Sigmoid colon (tissue), 4 donors: Measurements from ENCODE around the gene CNKSR3.

Experiments
- EP300 ChIP-seq, 4 donors: sonication (generic); formaldehyde crosslinking; IDR thresholded peaks; one replicate each; pipeline ENCODE4 v1.6.1; 2017; ENCODE audit warnings: antibody characterized with exemption in 4 of 4
- POLR2A ChIP-seq, 2 donors: fragments of 450-650 bp; IDR thresholded peaks; one replicate each; pipeline ENCODE4 v1.6.1; 2016; ENCODE audit warnings: antibody characterized with exemption in 2 of 2, mild to moderate bottlenecking in 2 of 2, moderate library complexity in 2 of 2
- POLR2AphosphoS5 ChIP-seq, 4 donors: sonication (generic); formaldehyde crosslinking; IDR thresholded peaks; one replicate each; pipeline ENCODE4 v1.6.1; 2017; ENCODE audit warnings: antibody characterized with exemption in 4 of 4
- TF ChIP-seq, protein P1 (sequence below), 4 experiments: fragments of 450-650 bp in 3 of 4; fragments of 200-600 bp in 1 of 4; IDR thresholded peaks; one replicate each; pipeline ENCODE4 v1.5.1; 2016 to 2019; ENCODE audit warnings: antibody characterized with exemption in 4 of 4, mild to moderate bottlenecking in 3 of 4, moderate library complexity in 2 of 4

DNA sequence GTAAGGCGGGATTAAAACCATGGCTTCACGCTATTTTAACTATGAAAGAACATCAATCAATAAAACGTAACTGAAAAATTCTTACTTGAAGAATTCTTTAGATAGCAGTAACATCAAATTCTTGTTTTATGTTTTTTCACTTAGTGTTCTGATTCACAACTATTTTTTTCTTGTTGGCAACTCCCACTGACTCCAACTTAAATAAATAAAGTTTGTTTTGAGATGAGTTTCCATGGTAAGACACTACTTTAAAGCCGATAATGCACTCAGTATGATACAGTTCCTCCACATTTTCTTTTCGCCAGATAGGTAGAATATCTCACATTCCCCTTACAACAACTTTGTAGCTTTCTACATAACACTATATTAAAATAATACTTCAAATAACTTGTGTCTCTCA, 33.1 kb upstream of the CNKSR3 start:
- TF ChIP-seq, protein P1, sequence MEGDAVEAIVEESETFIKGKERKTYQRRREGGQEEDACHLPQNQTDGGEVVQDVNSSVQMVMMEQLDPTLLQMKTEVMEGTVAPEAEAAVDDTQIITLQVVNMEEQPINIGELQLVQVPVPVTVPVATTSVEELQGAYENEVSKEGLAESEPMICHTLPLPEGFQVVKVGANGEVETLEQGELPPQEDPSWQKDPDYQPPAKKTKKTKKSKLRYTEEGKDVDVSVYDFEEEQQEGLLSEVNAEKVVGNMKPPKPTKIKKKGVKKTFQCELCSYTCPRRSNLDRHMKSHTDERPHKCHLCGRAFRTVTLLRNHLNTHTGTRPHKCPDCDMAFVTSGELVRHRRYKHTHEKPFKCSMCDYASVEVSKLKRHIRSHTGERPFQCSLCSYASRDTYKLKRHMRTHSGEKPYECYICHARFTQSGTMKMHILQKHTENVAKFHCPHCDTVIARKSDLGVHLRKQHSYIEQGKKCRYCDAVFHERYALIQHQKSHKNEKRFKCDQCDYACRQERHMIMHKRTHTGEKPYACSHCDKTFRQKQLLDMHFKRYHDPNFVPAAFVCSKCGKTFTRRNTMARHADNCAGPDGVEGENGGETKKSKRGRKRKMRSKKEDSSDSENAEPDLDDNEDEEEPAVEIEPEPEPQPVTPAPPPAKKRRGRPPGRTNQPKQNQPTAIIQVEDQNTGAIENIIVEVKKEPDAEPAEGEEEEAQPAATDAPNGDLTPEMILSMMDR (IDR thresholded peaks at IDR 0.05): no peak
- TF ChIP-seq POLR2AphosphoS5 (IDR thresholded peaks at IDR 0.05): no peak
- TF ChIP-seq POLR2A (IDR thresholded peaks at IDR 0.05): no peak
- no peak for TF ChIP-seq EP300 (IDR thresholded peaks at IDR 0.05)
